ENCODE measurements around the gene UBXN6.

The UBXN6 gene

DNA sequence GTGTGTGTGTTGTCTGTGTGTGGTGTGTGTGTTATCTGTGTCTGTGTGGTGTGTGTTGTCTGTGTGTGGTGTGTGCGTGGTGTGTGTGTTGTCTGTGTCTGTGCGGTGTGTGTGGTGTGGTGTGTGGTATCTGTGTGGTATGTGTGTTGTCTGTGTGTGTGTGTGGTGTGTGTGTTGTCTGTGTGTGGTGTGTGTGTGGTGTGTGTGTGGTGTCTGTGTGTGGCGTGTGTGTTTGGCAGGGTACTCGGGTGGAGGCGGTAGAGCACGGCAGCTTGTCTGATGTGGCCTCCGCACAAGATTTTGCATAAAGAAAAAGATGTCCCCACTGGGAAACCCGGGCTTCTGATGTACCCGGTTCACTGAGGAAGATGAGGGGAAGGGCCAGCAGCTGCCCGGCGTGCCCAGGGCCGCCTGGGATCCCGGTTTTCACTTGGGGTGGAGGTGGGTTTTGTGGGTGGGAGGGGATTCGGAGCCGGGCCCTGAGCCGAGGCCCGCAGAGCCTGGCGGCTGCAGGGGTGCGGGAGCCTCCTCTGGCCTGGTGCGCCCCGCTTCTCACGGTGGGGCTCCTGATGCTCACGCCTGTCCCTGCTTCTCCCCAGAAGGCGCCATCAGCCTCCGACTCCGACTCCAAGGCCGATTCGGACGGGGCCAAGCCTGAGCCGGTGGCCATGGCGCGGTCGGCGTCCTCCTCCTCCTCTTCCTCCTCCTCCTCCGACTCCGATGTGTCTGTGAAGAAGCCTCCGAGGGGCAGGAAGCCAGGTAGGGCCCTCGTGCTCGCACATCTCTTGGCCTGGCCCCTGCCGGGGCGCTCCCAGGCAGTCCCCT lies 35.7 kb upstream of the UBXN6 start:
- no peak for DNase-seq

DNA sequence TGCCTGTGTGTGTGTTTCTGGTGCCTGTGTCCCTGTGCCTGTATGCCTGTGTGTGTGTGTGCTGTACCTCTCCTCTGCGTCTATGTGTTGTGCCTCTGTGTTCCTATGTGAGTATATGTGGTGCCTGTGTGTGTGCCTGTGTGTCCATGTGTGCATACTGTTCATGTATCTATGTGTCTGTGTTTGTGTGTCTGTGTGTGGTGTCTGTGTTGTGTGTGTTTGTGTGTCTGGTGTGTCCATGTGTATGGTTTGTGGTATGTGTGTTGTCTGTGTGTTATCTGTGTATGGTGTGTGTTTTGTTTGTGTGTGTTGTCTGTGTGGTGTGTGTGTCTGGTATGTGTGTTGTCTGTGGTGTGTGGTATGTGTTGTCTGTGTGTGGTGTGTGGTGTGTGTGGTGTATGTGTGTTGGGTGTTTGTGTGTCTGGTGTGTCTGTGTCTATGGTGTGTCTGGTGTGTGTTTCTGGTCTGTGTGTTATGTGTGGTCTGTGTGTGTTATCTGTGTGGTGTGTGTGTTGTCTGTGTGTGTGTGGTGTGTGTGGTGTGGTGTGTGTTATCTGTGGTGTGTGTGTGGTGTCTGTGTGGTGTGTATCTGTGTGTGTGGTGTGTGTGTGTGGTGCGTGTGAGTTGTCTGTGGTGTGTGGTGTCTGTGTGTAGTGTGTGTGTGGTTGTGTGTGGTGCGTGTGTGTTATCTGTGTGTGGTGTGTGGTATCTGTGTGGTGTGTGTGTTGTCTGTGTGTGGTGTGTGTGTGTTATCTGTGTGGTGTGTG lies 34.9 kb upstream of the UBXN6 start:
- no peak for DNase-seq

DNA sequence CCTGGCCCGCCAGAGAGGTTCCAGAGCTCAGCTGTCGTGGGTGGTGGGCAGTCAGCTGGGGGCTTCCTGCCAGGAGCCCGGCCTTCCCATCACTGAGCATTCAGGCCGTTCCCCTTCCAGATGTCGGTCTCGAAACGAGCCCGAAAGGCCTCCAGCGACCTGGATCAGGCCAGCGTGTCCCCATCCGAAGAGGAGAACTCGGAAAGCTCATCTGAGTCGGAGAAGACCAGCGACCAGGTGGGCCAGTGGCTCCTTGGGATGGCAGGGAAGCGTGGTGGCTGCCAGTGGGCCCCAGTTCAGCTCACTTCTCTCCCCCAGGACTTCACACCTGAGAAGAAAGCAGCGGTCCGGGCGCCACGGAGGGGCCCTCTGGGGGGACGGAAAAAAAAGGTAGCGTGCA lies 33.9 kb upstream of the UBXN6 start:
- DNase-seq = no peak

DNA sequence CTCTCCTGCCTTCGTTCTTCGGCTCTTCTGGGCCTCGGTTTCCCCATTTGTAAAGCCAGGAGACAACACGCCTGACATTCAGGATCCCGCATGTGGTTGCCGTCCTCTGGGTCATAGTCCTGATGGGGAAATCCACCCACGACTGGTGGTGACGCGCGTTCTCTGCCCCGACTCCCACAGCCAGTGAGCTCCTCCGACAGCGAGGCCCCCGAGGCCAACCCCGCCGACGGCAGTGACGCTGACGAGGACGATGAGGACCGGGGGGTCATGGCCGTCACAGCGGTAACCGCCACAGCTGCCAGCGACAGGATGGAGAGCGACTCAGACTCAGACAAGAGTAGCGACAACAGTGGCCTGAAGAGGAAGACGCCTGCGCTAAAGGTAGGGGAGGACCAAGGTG lies 30.9 kb upstream of the UBXN6 start:
- no peak for DNase-seq

DNA sequence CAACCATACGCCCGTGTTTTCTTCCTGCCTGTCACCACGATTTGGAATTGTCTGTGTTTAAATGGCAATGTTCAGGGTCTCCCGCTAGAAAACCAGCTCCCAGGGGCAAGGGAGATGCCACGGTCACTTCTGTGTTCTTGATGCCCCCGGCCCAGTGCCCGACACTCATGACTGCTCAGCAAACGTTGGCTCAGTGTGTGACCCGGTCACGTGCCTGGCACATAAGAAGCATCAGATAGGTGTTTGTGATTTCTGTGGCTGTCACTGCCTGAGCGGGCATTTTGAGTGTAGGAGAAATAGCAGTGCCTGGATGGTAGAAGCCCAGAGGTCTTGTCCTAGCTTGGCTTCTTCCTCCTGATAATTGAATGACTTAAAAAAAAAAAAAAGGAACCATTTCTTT lies 30.0 kb upstream of the UBXN6 start:
- no peak for DNase-seq

DNA sequence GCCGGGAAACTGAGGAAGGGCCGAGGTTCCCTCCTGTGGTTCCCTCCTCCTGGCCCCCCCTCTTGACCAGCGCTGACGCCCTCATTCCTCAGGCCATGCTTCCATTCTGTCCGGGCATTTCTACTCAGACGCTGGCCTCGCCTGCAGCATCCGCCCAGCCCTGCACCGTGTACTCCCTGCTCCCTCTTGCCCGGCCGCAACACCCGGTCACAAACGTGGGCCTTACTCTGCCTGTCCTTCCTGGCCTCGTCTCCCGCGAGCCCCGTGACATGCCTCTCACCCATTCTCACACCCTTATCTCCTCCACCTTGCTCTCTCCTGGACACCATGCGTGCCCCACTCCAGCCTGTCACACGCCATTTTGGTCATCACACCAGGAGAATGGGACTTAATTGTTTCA lies 25.8 kb upstream of the UBXN6 start:
- no peak for DNase-seq

DNA sequence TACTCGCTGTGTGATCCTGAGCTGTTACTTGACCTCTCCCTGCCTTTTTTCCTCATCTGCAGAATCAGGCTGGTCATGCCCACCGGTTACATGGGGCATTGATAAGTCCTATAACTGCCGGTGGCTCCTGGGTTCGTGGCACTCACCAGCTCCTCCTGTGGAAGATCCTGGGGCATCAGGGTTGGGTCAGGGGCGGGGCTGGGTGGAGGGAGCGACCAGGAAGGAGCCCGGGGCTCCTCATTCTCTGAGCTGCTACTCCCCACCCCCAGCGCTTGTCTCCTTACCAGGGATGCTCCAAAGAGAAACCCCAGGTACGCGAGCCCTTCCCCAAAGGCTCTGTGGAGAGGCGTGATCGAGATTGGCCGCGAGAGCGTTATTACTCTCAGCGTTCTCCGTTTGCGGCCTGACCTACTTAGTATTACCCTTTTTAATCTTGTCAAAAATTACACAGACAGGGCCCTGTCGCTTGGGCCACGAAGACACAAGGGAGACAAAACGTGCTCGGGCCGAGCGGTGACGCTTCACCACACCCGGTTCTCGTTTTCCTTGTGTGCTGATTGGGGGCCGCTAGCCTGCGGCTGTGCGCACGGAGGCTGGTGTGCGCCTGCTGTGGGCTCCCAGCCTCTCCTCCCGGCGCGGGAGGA lies 25.2 kb upstream of the UBXN6 start:
- no peak for DNase-seq

DNA sequence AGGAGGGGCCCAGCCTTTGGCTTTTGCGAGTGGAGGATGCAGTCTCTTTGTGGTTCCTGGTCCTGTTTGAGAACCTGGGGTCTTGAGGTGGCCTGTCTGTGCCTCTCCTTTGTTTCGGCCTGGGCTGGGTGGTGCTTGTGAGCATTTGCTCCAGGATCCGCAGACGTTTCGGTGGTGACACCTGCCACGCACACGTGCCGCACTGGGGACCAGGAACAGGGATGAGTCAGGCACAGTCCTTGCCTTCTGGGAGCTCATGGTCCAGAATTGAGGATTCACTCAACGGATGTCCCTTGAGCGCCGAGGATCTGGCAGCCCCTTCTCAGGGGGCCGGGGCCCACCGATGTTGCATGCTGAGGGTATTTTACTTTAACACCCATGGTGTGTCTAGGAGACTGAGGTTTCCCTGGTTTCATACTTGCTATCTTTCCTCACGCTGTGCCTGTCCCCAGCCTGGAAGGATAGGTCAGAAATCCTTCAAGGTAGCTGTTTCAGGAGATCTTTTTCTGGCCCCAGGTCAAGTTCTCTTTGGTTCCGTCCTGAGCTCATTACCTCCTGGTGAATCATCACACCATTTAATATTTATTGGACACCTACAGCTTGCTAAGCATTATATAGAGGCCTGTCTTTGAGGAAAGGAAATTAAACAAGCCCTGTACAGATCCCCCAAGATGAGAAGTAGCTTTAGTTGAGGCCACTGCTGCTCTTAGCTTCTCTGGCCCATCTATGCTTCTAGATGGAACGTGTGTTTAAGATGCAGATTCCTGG lies 19.6 kb upstream of the UBXN6 start:
- DNase-seq = no peak

DNA sequence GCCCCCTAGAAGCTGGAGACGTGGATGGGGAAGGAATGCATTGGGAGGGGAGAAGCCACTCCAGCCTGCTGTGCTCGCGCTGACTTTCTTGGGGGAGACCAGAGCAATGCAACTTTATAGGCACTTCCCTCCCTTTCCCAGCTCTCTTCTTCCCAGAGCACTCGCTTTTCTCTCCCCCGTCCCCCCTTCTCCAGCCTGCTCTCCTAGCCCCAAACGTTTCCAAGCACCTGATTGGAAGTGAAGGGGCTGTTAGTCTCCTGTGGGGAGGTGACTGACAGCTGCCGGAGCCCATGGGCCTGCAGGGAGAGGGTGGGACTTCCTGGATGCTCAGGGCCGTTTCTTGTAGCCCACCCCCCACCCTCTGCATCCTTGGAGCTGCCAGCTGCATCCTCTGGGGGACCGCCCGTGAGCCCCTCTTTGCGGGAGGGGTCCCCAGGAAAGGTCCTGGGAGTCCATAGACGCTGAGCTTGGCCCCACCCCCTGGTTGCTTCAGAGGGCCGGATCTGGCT lies 17.0 kb upstream of the UBXN6 start:
- no peak for DNase-seq

DNA sequence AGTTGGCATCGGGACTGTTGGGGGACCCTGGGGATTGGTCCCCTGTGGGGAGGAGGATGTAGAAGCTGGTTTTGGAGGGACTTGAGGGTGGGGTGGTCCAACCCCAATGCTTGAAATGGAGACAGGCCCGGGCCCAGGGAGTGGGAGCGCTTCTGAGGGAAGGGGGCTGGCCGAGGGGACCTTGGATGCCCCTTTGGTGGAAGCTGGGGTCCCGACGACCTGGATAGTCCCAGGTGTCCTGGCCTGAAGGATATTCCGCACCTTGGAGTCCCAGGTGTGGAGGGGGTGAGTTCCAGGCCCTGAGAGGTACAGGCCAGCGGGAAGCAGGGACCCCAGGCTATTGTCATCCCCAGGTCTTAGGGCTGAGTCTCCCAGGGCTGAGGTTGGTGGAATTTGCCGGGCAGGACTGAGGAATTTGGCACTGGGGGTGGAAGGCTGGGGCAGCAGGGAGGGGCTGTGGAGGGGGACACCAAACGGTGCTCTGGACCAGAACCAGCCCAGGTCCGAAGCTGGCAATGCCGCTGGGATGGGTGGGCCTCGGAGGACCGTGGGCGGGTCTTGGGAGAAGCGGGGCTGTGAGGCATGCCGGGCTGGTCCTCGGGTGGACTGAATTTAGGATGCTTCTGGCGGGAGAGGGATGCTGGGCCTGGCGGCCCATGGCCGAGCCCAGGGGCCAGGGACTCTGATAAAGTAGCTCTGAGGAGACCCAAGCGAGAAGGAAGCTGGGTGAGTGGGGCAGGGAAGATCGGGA lies 16.3 kb upstream of the UBXN6 start:
- DNase-seq = no peak

DNA sequence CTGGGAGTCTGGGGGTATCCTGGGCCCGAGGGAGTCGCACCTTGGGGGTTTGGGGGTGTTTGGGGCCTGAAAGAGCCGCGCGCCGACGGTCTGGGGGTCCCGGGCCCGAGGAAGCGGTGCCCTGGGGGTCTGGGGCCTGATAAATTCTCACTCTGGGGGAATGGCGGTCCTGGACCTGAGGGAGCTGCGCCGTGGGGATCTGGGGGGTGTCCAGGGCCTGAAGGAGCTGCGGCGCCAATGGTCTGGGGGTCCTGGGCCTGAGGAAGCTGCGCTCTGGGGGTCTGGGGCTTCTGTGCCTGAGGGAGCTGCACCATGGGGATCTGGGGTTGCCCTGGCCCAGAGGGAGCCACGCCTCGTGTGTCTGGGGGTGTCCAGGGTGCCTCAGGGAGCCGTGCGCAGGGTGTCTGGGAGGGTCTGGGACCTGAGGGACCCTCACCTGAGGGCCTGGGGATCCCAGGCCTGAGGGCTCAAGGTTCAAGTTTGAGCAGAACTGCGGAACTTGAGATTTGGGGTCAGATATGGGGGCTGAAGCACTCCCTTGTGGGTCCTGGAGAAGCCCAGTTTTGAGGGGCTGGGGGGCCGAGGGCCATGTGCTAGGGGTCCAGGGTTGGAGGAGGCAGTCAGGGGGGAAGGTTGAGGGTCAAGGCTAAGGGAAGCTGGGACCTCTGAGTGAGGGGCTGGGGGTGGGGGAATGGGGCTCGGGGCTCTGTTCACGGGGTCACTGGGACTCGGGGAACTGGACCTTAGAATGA lies 15.6 kb upstream of the UBXN6 start:
- DNase-seq = no peak

DNA sequence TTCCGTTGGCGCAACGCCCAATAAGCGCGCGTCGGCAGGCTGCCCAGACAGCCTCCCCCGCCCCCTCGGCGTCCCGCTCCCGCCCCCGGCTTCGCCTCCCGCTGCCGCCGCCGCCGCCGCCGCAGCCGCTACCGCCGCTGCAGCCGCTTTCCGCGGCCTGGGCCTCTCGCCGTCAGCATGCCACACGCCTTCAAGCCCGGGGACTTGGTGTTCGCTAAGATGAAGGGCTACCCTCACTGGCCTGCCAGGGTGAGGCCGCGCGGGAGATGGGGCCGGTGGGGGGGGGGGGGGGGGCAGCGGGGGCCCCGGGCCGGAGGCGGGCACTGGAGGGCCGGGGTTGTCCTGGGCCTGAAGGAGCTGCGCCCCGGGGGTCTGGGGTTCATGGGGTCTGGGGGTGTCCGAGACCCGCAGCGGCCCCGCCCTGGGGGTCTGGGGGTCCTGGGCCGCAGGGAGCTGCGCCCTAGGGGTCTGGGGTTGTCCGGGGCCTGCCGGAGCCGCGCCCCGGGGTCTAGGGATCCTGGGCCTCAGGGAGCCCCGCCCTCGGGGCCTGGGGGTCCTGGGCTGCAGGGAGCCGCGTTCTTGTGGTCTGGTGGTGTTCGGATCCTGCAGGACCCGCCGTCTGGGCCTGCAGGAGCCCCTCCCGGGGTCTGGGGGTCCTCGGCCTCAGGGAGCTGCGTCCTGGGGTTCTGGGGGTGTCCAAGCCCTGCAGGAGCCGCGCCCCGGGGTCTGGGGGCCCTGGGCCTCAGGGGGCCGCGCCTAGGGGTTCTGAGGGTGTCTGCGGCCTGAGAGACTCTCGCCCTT lies 14.8 kb upstream of the UBXN6 start, which contains the start of gene HDGFL2:
Gene HDGFL2, plus strand, starts transcription at position 124 of the 801 bp plus-strand sequence. Its CDS starts 54 bp downstream, at position 178.
- DNase-seq = no peak

DNA sequence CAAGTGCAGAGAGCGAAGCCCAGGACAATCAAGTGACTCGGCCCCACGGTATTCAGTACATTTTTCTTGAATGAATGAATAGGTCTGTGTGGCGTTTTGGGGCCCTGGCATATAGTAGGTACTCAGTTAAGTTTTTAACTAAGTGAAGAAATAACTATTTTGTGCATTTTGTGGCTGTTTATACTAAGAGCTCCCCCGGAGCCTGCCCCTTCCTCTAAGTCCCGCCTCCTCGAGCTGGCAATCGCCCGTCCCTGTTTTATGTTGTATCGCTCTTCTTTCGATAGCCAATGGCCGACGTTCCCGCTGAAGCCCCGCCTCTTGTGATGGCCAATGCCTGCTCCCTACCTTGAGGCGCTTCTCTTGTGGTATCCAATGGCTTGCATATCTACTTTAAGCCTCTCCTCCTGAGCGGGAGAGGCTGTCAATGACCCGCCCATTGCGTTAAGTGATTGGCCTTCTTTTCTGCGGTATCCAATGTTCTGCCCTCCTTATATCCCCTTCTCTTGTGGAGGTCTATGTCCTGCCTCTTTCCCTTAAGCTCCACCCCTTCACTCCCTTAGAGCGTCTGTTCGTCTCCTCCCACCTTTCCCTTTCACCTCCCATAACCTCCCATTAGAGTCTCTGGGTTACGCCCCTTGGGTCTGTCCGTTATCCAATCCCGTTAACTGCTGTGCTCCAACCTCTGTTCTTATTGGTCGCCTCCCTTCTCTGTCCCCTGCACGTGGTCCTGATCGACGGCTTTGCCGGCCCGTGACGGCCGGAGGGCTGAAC lies 14.0 kb upstream of the UBXN6 start:
- DNase-seq = peak; percentile 100

DNA sequence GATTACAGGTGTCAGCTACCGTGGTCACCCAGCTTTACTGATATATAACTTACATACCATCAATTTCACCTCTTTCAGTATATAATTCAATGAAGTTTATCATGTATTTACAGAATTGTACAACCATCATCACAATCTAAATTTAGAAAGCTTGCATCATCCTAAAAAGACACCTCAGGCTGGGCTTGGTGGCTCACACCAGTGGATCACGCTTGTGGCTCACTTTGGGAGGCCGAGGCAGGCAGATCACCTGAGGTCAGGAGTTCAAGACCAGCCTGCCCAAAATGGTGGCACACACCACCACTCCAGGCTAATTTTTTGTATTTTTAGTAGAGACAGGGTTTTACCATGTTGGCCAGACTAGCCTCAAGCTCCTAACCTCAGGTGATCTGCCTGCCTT lies 10.2 kb upstream of the UBXN6 start:
- DNase-seq = no peak

DNA sequence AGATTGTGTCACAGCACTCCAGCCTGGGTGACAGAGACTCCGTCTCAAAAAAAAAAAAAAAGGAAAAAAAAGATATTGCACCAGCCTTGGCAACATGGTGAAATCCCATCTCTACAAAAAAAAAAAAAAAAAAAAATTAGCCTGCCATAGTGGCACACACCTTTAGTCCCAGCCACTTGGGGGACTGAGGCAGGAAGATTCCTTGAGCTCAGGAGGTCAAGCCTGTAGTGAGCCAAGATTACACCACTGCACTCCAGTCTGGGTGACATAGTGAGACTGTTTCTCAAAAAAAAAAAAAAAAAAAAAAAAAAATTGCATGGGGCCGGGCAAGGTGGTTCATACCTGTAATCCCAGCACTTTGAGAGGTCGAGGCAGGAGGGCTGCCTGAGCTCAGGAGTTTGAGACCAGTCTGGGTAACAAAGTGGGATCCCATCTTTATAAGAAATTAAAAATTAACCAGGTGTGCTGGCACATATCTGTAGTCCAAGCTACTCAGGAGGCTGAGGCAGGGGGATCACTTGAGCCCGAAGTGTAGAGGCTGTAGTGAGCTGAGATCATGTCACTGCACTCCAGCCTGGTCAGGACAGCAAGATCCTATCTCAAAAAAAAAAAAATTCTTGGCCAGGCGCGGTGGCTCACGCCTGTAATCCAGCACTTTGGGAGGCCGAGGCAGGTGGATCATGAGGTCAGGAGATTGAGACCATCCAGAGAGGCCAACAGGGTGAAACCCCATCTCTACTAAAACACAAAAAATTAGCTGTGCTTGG lies 7.4 kb upstream of the UBXN6 start:
- DNase-seq = no peak

DNA sequence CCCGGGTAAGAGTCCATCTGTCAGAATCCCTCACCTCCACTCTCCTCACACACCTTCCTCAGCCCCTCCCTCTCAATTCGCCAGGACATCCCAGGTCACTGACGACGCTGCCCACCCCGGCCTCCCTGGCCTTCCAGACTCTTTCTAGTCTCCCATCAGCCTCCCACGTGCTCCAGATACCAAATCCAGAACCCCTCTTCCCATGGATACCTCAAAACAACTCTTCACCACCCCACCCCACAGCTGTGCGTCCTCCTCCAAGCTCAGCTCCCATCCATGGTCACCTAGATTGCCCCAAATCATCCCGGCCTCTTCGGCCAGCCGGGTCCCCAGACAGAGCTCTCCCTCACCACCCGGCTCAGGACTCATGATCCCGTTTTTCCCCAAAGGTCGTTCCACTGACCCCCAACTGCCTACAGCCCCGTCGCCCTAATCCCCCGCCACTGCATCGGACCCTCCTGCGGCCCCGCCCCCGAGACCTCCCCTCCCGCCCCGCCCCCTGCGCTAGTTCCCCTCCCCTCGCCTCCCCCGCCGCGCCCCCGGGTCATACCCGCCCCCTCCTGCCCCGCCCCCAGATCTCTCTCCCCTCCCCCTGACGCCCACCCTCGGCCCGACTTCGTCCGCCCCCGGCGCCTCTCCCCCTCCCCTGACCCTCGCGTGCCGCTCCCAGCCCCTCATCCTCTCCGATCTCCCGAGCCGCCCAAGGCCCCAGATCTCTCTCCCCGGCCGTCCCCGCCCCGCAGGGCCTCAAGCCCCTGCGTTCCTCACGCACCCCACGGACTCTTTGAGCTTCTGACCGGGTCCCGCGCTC lies 546 bp downstream of the UBXN6 start:
- DNase-seq = peak in 1 of 2 donors; percentile 50

DNA sequence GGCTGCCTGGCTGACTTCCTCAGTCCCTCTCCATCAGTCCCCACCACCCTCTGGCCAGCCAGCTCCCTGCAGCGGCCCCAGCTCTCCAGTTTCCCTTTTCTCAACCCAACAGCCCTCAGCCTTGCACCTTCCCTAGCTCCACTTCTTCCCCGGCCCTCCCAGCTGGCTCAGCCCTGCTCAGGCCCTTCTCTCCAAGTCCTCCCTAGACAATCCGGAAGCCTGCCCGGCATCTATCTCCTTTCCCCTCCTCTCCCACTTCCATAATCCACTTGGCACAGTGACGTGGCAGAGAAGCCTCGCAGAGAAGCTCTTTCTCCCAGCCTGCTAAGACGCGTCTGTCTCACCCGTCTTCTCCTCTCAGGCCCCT lies 1.1 kb downstream of the UBXN6 start:
- DNase-seq = peak in 1 of 2 donors; percentile 7
